WTC11 (cell line): ENCODE measurements around the gene DNAH8.

Experiments
- ATF1 ChIP-seq: sonication (generic); formaldehyde crosslinking; IDR thresholded peaks from 2 replicates; pipeline ENCODE4 v1.8.1; 2023; ENCODE audit warnings: mild to moderate bottlenecking, moderate library complexity, missing genetic modification reagents
- CBFB ChIP-seq: sonication (generic); formaldehyde crosslinking; IDR thresholded peaks from 2 replicates; pipeline ENCODE4 v1.8.1; 2022; ENCODE audit warnings: mild to moderate bottlenecking, low read depth, missing genetic modification reagents
- CTCF ChIP-seq: fragments of 200-600 bp; IDR thresholded peaks from 2 replicates; pipeline ENCODE4 v1.8.0; 2022; ENCODE audit warnings: antibody characterized with exemption
- FOXK1 ChIP-seq: sonication (generic); formaldehyde crosslinking; IDR thresholded peaks from 2 replicates; pipeline ENCODE4 v1.8.0; 2022; ENCODE audit warnings: mild to moderate bottlenecking, moderate library complexity, missing genetic modification reagents

GRCh38 chr6:38738261-38738660, 23.1 kb downstream of the DNAH8 start:
- no peak for TF ChIP-seq CTCF
- no peak for TF ChIP-seq FOXK1 (CRISPR knock-in tag)
- TF ChIP-seq CBFB (CRISPR knock-in tag): no peak
- no peak for TF ChIP-seq ATF1 (CRISPR knock-in tag)
